ENCODE measurements around the gene MTF2.
"Not testable (repeated sequence)": the region's sequence is repeated elsewhere in the genome, so short reads cannot be mapped to it uniquely, and the experiment has no call there.

Gene MTF2

GRCh38 chr1:93143769-93144168 lies 64.7 kb downstream of the MTF2 start:
- H3K4me3 ChIP-seq (ENCODE audit: low read length) = no peak overlapping the region
- peaks cover 8% of the 10 kb centered on the region for H3K36me3 ChIP-seq (ENCODE audit: insufficient read depth, low read length)
- no peaks in the 10 kb centered on the region for H3K27me3 ChIP-seq (ENCODE audit: control insufficient read depth, insufficient read depth, low read length)
- no peak overlapping the region for H3K4me2 ChIP-seq (ENCODE audit: low read length)
- no peak overlapping the region for H3K9ac ChIP-seq (ENCODE audit: low read depth, low read length)
- H3K4me1 ChIP-seq (ENCODE audit: control insufficient read depth, insufficient read depth, low read length) = peaks cover 26% of the 10 kb centered on the region
- no peaks in the 10 kb centered on the region for H3K9me3 ChIP-seq (replicated peaks; ENCODE audit: low read length)

GRCh38 chr1:93148001-93148400 lies 68.9 kb downstream of the MTF2 start:
- peak overlapping the region; percentile 17 for H3K4me2 ChIP-seq (ENCODE audit: low read length)
- H3K36me3 ChIP-seq (ENCODE audit: insufficient read depth, low read length) = peaks cover 31% of the 10 kb centered on the region

DNA sequence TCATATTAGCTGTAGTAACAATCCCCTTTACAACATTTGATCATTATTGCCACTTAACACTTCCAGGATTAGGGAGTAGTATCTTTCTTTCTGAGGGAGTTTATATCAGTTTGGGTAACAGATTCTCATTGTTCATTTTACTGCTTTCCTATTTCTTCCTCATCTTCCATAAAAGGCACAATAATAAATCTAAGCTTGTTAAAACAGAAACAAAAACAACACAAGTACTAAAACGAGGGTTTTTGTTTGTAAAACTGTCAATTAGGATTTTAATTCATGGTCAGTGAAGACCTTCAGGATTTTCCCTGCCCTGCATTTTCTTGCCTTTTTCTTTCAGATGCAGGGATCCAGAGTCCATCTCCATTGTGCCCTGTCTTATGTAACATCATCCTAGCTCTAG lies 71.6 kb downstream of the MTF2 start:
- peaks cover 43% of the 10 kb centered on the region for H3K36me3 ChIP-seq (ENCODE audit: insufficient read depth, low read length)
- H3K27me3 ChIP-seq (ENCODE audit: control insufficient read depth, insufficient read depth, low read length) = no peaks in the 10 kb centered on the region
- no peaks in the 10 kb centered on the region for H3K9me3 ChIP-seq (replicated peaks; ENCODE audit: low read length)
- H3K9ac ChIP-seq (ENCODE audit: low read depth, low read length) = no peak overlapping the region
- H3K4me2 ChIP-seq (ENCODE audit: low read length) = no peak overlapping the region
- peaks cover 22% of the 10 kb centered on the region for H3K4me1 ChIP-seq (ENCODE audit: control insufficient read depth, insufficient read depth, low read length)
- no peak overlapping the region for H3K4me3 ChIP-seq (ENCODE audit: low read length)

More at GRCh38 chr1:93148001-93148400, 68.9 kb downstream of the MTF2 start:
- Histone ChIP-seq H3K9ac (ENCODE audit: low read depth, low read length) (no peak overlapping the region), H3K9me3 (replicated peaks; ENCODE audit: low read length) (no peaks in the 10 kb centered on the region), H3K27me3 (ENCODE audit: control insufficient read depth, insufficient read depth, low read length) (no peaks in the 10 kb centered on the region), H3K4me3 (ENCODE audit: low read length) (no peak overlapping the region), H3K4me1 (ENCODE audit: control insufficient read depth, insufficient read depth, low read length) (peaks cover 13% of the 10 kb centered on the region)

GRCh38 chr1:93151474-93151873 lies 72.4 kb downstream of the MTF2 start:
- no peaks in the 10 kb centered on the region for H3K27me3 ChIP-seq (ENCODE audit: control insufficient read depth, insufficient read depth, low read length)
- H3K4me1 ChIP-seq (ENCODE audit: control insufficient read depth, insufficient read depth, low read length) = peaks cover 20% of the 10 kb centered on the region
- no peak overlapping the region for H3K4me2 ChIP-seq (ENCODE audit: low read length)
- H3K4me3 ChIP-seq (ENCODE audit: low read length) = no peak overlapping the region
- peaks cover 49% of the 10 kb centered on the region for H3K36me3 ChIP-seq (ENCODE audit: insufficient read depth, low read length)
- H3K9me3 ChIP-seq (replicated peaks; ENCODE audit: low read length) = no peaks in the 10 kb centered on the region
- no peak overlapping the region for H3K9ac ChIP-seq (ENCODE audit: low read depth, low read length)

- Histone ChIP-seq H3K9me3 (replicated peaks; ENCODE audit: low read length) (no peaks in the 10 kb centered on the region), H3K4me3 (ENCODE audit: low read length) (no peak overlapping the region), H3K9ac (ENCODE audit: low read depth, low read length) (no peak overlapping the region), H3K4me2 (ENCODE audit: low read length) (no peak overlapping the region), H3K4me1 (ENCODE audit: control insufficient read depth, insufficient read depth, low read length) (peaks cover 16% of the 10 kb centered on the region), H3K36me3 (ENCODE audit: insufficient read depth, low read length) (peaks cover 54% of the 10 kb centered on the region), H3K27me3 (ENCODE audit: control insufficient read depth, insufficient read depth, low read length) (no peaks in the 10 kb centered on the region)
Observed at GRCh38 chr1:93152835-93153234, 73.8 kb downstream of the MTF2 start.

GRCh38 chr1:93154898-93155297 lies 75.8 kb downstream of the MTF2 start:
- H3K4me3 ChIP-seq (ENCODE audit: low read length) = no peak overlapping the region
- no peak overlapping the region for H3K4me2 ChIP-seq (ENCODE audit: low read length)
- peaks cover 9% of the 10 kb centered on the region for H3K4me1 ChIP-seq (ENCODE audit: control insufficient read depth, insufficient read depth, low read length)
- H3K36me3 ChIP-seq (ENCODE audit: insufficient read depth, low read length) = peaks cover 46% of the 10 kb centered on the region
- no peaks in the 10 kb centered on the region for H3K27me3 ChIP-seq (ENCODE audit: control insufficient read depth, insufficient read depth, low read length)
- H3K9me3 ChIP-seq (replicated peaks; ENCODE audit: low read length) = no peaks in the 10 kb centered on the region
- H3K9ac ChIP-seq (ENCODE audit: low read depth, low read length) = no peak overlapping the region

GRCh38 chr1:93155335-93155734 lies 76.3 kb downstream of the MTF2 start:
- peaks cover 42% of the 10 kb centered on the region for H3K36me3 ChIP-seq (ENCODE audit: insufficient read depth, low read length)
- H3K4me1 ChIP-seq (ENCODE audit: control insufficient read depth, insufficient read depth, low read length) = peaks cover 9% of the 10 kb centered on the region
- H3K27me3 ChIP-seq (ENCODE audit: control insufficient read depth, insufficient read depth, low read length) = no peaks in the 10 kb centered on the region
- no peak overlapping the region for H3K4me3 ChIP-seq (ENCODE audit: low read length)
- no peak overlapping the region for H3K9ac ChIP-seq (ENCODE audit: low read depth, low read length)
- no peak overlapping the region for H3K4me2 ChIP-seq (ENCODE audit: low read length)
- no peaks in the 10 kb centered on the region for H3K9me3 ChIP-seq (replicated peaks; ENCODE audit: low read length)

- Histone ChIP-seq H3K9me3 (replicated peaks; ENCODE audit: low read length) (no peaks in the 10 kb centered on the region), H3K9ac (ENCODE audit: low read depth, low read length) (no peak overlapping the region), H3K4me3 (ENCODE audit: low read length) (no peak overlapping the region), H3K4me1 (ENCODE audit: control insufficient read depth, insufficient read depth, low read length) (peaks cover 9% of the 10 kb centered on the region), H3K27me3 (ENCODE audit: control insufficient read depth, insufficient read depth, low read length) (no peaks in the 10 kb centered on the region), H3K36me3 (ENCODE audit: insufficient read depth, low read length) (peaks cover 36% of the 10 kb centered on the region), H3K4me2 (ENCODE audit: low read length) (no peak overlapping the region)
Observed at GRCh38 chr1:93159337-93159736, 80.3 kb downstream of the MTF2 start.

DNA sequence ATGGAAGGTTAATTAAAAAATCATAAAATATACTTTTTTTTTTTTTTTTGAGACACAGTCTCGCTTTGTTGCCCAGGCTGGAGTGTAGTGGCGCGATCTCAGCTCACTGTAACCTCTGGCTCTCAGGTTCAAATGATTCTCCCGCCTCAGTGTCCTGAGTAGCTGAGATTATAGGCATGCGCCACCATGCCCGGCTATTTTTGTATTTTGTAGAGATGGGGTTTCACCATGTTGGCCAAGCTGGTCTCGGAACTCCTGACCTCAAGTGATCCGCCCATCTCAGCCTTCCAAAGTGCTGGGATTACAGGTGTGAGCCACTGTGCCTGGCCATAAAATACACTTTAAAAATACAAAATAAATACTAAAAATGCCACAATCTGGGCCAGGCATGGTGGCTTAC lies 84.2 kb downstream of the MTF2 start:
- not testable (repeated sequence) for H3K4me2 ChIP-seq (ENCODE audit: low read length); H3K9ac ChIP-seq (ENCODE audit: low read depth, low read length); H3K27me3 ChIP-seq (ENCODE audit: control insufficient read depth, insufficient read depth, low read length); H3K4me3 ChIP-seq (ENCODE audit: low read length); H3K4me1 ChIP-seq (ENCODE audit: control insufficient read depth, insufficient read depth, low read length); H3K9me3 ChIP-seq (replicated peaks; ENCODE audit: low read length)
- H3K36me3 ChIP-seq (ENCODE audit: insufficient read depth, low read length) = peaks cover 18% of the 10 kb centered on the region

- Histone ChIP-seq H3K9me3 (replicated peaks; ENCODE audit: low read length) (no peaks in the 10 kb centered on the region), H3K4me2 (ENCODE audit: low read length) (no peak overlapping the region), H3K36me3 (ENCODE audit: insufficient read depth, low read length) (peaks cover 11% of the 10 kb centered on the region), H3K9ac (ENCODE audit: low read depth, low read length) (no peak overlapping the region), H3K27me3 (ENCODE audit: control insufficient read depth, insufficient read depth, low read length) (no peaks in the 10 kb centered on the region), H3K4me1 (ENCODE audit: control insufficient read depth, insufficient read depth, low read length) (no peaks in the 10 kb centered on the region), H3K4me3 (ENCODE audit: low read length) (no peak overlapping the region)
Observed at GRCh38 chr1:93164816-93165215, 85.7 kb downstream of the MTF2 start.

DNA sequence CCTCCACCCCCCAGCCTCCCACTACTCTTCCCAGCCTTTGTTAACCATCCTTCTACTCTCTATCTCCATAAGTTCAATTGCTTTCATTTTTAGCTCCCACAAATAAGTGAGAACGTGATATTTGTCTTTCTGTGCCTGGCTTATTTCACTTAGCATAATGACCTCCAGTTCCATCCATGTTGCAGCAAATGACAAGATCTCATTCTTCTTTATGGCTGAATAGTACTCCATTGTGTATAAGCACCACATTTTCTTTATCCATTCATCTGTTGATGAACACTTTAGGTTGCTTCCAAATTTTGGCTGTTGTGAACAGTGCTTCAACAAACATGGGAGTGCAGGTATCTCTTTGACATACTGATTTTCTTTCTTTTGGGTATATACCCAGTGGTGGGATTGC lies 86.8 kb downstream of the MTF2 start:
- not testable (repeated sequence) for H3K4me3 ChIP-seq (ENCODE audit: low read length); H3K4me2 ChIP-seq (ENCODE audit: low read length); H3K4me1 ChIP-seq (ENCODE audit: control insufficient read depth, insufficient read depth, low read length); H3K27me3 ChIP-seq (ENCODE audit: control insufficient read depth, insufficient read depth, low read length); H3K9me3 ChIP-seq (replicated peaks; ENCODE audit: low read length); H3K9ac ChIP-seq (ENCODE audit: low read depth, low read length)
- peaks cover 11% of the 10 kb centered on the region for H3K36me3 ChIP-seq (ENCODE audit: insufficient read depth, low read length)

DNA sequence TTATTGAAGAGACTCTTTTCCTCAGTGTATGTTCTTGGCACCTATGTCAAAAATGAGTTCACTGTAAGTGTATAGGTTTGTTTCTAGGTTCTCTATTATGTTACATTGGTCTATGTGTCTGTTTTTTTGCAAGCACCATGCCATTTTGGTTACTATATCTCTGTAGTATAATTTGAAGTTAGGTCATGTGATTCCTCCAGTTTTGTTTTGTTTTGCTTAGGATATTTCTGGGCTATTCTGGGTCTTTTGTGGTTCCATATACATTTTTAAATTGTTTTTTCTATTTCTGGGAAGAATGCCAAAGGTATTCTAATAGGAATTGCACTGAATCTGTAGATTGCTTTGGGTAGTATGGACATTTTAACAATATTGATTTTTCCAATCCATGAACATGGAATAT lies 87.9 kb downstream of the MTF2 start:
- H3K27me3 ChIP-seq (ENCODE audit: control insufficient read depth, insufficient read depth, low read length) = no peaks in the 10 kb centered on the region
- no peak overlapping the region for H3K9ac ChIP-seq (ENCODE audit: low read depth, low read length)
- H3K9me3 ChIP-seq (replicated peaks; ENCODE audit: low read length) = no peaks in the 10 kb centered on the region
- H3K4me2 ChIP-seq (ENCODE audit: low read length) = no peak overlapping the region
- H3K4me1 ChIP-seq (ENCODE audit: control insufficient read depth, insufficient read depth, low read length) = peaks cover 6% of the 10 kb centered on the region
- H3K36me3 ChIP-seq (ENCODE audit: insufficient read depth, low read length) = peaks cover 3% of the 10 kb centered on the region
- H3K4me3 ChIP-seq (ENCODE audit: low read length) = no peak overlapping the region

Measured in skeletal muscle satellite cell (primary cell).